AG09319 (cell line): ENCODE data around the gene N4BP3.

Source experiments
- DNase-seq: peaks from one replicate; pipeline ENCODE4 v3.0.0-alpha.2; 2010; ENCODE audit warnings: low read depth; ENCODE audit errors: extremely low read depth
- TF ChIP-seq, protein P1 (sequence below): IDR thresholded peaks from 2 replicates; pipeline ENCODE4 v1.5.1; 2011; ENCODE audit warnings: low read depth, mild to moderate bottlenecking, inconsistent platforms, low read length, moderate library complexity

Gene N4BP3

DNA sequence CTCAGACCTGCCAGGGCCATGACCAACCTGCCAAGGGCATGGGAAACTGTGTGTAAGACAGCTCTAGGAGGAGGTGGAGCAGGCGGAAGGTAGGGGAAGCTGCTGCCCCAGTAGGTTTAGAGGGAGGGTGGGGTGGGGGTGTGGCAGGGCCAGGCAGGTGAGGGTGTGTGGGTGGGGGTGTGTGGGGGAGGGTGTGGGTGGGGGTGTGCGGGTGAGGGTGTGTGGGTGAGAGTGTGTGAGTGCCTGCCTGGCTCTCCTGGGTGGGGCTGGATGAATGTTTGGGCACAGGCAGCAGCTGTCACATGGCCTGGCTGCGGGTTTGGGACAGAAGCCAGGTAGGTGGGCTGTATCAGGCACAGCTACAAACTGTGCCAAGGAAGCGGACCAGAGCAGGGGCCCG is 8.8 kb upstream of the N4BP3 start:
- no peak for DNase-seq
- TF ChIP-seq, protein P1, sequence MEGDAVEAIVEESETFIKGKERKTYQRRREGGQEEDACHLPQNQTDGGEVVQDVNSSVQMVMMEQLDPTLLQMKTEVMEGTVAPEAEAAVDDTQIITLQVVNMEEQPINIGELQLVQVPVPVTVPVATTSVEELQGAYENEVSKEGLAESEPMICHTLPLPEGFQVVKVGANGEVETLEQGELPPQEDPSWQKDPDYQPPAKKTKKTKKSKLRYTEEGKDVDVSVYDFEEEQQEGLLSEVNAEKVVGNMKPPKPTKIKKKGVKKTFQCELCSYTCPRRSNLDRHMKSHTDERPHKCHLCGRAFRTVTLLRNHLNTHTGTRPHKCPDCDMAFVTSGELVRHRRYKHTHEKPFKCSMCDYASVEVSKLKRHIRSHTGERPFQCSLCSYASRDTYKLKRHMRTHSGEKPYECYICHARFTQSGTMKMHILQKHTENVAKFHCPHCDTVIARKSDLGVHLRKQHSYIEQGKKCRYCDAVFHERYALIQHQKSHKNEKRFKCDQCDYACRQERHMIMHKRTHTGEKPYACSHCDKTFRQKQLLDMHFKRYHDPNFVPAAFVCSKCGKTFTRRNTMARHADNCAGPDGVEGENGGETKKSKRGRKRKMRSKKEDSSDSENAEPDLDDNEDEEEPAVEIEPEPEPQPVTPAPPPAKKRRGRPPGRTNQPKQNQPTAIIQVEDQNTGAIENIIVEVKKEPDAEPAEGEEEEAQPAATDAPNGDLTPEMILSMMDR = no peak

DNA sequence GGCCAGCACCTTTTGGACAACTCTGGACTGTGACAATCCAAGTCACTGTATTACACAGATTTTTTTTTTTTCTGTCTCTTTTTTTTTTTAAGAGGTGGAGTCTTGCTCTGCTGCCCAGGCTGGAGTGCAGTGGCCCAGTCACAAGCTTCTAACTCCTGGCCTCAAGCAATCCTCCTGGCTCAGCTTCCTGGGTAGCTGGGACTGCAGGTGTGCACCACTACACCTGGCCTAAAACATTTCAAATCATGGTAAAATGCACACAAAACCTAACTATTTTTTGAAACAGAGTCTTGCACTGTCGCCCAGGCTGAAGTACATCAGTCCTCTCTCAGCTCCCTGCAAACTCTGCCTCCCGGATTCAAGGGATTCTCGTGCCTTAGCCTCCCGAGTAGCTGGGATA is 7.2 kb upstream of the N4BP3 start:
- no peak for DNase-seq
- TF ChIP-seq, protein P1 = no peak

DNA sequence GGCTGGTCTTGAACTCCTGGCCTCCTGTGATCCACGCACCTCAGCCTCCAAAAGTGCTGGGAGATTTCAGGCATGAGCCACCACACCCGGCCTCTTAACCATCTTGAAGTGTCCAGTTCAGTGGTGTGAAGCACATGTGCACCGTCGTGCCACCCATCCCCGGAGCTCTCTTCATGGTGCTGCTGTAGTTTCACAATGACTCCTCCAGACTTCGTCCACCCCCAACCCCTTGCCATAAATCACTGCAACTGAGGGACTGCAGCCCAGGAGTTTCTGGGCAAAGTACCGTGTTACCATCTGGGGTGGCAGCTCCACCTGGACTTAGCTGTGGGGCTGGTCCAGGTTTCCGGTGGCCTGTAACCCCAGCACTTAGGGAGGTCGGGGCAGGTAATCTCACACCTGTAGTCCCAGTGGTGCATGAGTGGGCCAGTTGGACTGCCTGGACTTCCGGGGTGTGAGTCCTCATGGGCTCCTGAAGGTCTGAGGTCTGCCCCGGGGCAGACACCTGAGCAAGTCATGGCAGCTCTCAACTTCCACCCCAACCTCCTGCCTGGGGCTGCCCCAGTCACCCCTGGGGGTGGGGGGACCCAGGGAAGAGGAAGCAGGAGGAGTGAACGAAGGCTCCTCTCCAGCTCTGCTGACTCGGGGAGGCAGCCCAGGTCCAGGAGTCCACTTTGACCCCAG is 6.6 kb upstream of the N4BP3 start:
- TF ChIP-seq, protein P1 = no peak
- no peak for DNase-seq

DNA sequence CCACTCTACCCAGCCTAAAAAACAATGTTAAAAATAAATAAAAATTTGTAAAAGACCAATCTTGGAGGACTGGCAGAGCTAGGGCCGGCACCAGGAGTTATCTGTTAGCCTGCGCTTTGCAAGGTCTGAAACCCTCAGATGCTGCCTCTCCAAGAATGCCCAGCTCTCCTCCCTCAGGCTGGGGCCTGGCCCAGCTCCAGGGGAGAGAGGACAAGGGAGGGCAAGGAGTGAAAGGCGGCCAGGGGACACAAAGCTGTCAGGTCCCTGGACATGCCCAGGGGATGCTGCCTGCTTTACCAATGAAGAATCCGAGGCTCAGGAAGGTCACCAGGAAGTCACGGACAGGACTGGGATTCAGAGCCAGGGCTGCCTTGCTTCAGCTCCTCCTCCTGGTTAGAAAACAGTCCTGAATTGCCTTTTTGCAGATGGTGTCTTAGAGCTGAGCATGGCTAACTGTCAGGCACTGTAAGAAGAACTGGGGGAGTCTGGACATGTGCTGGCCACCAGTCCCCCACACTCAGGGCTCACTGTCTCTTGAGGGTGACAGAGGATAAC is 5.5 kb upstream of the N4BP3 start:
- no peak for DNase-seq

DNA sequence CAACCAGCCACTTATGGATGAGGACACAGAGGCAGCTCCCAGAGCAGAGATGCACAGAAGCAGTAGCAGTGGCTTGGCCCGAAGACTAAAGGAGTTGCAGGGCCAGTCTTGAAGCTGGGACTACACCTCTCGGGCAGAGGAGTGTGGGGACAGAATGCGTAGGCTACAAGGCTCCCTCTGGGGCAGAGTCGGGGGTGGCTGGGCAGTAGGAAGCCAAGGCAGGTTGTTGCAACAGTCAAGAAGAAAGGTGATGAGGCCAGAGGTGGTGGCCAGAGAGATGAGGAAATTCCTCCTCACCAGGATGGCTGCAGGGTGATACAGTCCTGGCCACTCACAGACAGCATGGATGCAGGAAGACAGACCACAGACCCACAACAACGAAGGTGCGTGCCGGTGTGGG is 4.9 kb upstream of the N4BP3 start:
- TF ChIP-seq, protein P1 = no peak
- no peak for DNase-seq

More for the DNA sequence above, 5.5 kb upstream of the N4BP3 start:
- TF ChIP-seq, protein P1 = peak; percentile 3

DNA sequence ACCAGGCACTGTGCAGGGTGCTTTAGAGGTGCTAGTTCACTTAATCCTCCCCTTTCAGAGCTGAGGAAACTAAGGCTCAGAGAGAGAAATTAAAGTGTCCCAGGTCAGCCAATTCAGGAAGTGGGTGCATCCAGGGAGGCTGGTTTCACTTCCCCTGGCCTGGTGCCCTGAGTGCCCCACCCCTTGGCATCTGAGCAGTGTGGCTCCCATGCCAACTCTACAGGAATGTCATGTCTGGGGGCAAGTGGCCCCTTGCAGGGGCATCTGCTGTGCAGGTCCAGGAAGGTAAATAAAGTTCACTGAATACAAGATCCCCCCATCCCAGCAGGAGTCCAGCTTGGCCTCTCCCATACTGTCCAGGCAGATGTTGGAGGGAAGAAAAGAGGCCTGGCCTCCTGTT is 4.4 kb upstream of the N4BP3 start:
- TF ChIP-seq, protein P1 = no peak
- DNase-seq = no peak

DNA sequence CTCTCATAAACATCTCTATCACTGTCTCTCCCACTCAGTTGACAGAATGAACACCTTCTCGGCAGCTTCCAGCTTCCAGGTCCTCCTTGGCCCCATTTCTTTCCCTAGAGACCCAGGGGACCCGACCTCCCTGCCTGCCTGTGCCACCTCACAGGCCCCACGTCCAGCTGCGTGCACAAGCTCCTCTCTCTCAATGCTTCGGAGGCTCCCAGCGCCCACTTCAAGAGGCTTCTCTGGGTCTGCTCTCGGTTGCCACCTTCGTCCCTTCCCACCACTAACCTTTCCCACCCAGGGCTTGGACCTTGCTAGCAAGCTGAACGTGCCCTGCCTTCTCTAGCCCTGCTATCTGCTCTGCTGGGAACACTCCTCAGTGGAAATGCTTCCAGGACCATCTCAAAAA is 2.8 kb upstream of the N4BP3 start:
- TF ChIP-seq, protein P1 = no peak
- DNase-seq = no peak
